Measurements from ENCODE around the gene GGA1. TPM values are rescaled to one million over a fixed set of nuclear protein-coding genes. Genes with fewer than 3 reads are reported as not detected.
A peak's percentile ranks its signal among the peaks of the same experiment; 100 is the strongest.
"Not testable (repeated sequence)": the region's sequence is repeated elsewhere in the genome, so short reads cannot be mapped to it uniquely, and the experiment has no call there.

GGA1 gene
- total RNA-seq, 1 donor from 2014 or later = 49.6 TPM

- H3K4me3 ChIP-seq (ENCODE audit: low read depth, low read length) = no peak overlapping the region
- no peak for DNase-seq (ENCODE audit: low read depth)
- TF ChIP-seq CTCF (conservative IDR thresholded peaks at IDR 0.05; ENCODE audit: low read depth, low read length) = no peak
Observed at GRCh38 chr22:37604875-37605274, 3.8 kb upstream of the GGA1 start.

GRCh38 chr22:37607010-37607934 lies 1.4 kb upstream of the GGA1 start:
- TF ChIP-seq CTCF (conservative IDR thresholded peaks at IDR 0.05; ENCODE audit: low read depth, low read length) = peak; percentile 96
- H3K4me3 ChIP-seq (ENCODE audit: low read depth, low read length) = peak overlapping the region; percentile 67
- DNase-seq (ENCODE audit: low read depth) = no peak

- peak overlapping the region; percentile 67 for H3K4me3 ChIP-seq (ENCODE audit: low read depth, low read length)
- no peak for DNase-seq (ENCODE audit: low read depth)
- TF ChIP-seq CTCF (conservative IDR thresholded peaks at IDR 0.05; ENCODE audit: low read depth, low read length) = no peak
Observed at GRCh38 chr22:37607935-37608476, 628 bp upstream of the GGA1 start.

GRCh38 chr22:37609240-37610152 lies 862 bp downstream of the GGA1 start:
- peak overlapping the region; percentile 67 for H3K4me3 ChIP-seq (ENCODE audit: low read depth, low read length)
- no peak for DNase-seq (ENCODE audit: low read depth)
- TF ChIP-seq CTCF (conservative IDR thresholded peaks at IDR 0.05; ENCODE audit: low read depth, low read length) = no peak

GRCh38 chr22:37610153-37610475 lies 1.5 kb downstream of the GGA1 start:
- not testable (repeated sequence) for DNase-seq (ENCODE audit: low read depth)
- peak overlapping the region; percentile 67 for H3K4me3 ChIP-seq (ENCODE audit: low read depth, low read length)

GRCh38 chr22:37610480-37611129 lies 2.0 kb downstream of the GGA1 start:
- no peak for DNase-seq (ENCODE audit: low read depth)
- TF ChIP-seq CTCF (conservative IDR thresholded peaks at IDR 0.05; ENCODE audit: low read depth, low read length) = no peak
- peak overlapping the region; percentile 67 for H3K4me3 ChIP-seq (ENCODE audit: low read depth, low read length)
